HG03575 (cell line): Measurements from ENCODE around the gene CKS2.
"Not testable (repeated sequence)": the region's sequence is repeated elsewhere in the genome, so short reads cannot be mapped to it uniquely, and the experiment has no call there.

Source experiments
- ATAC-seq: cut with Tn5 transposase; IDR thresholded peaks from one replicate; pipeline ENCODE4 v1.9.1; 2021; ENCODE audit not compliant: unreplicated experiment, insufficient number of reproducible peaks, low FRiP score; ENCODE audit errors: extremely low read depth

Gene CKS2

DNA sequence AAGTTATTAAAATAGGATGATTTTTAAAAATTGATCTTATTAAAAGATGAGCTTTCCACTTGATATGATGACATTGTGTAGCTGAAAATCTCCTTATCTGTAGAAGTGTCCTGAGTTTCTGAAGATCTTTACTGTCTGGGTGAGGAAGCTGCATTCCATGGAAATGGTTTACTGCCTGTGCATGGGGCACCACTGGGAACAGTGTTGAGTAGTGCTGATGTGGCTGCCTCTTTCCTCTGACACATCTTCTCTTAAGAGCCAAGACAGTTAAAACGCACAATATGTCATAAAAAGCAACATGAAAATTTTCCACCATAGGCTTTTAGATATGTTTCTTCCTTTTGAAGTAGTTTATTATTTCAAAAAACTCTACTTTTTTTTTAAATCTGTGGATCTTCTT lies 32.0 kb downstream of the CKS2 start:
- no peak for ATAC-seq

DNA sequence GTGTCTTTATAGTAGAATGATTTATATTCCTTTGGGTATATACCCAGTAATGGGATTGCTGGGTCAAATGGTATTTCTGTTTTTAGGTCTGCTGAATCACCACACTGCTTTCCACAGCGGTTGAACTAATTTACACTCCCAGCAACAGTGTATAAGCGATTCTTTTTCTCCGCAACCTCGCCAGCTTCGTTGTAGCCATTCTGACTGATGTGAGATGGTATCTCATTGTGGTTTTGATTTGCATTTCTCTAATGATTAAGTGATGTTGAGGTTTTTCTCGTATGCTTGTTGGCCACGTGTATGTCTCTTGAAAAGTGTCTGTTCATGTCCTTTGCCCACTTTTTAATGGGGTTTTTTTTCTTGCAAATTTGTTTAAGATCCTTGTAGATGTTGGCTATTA lies 32.8 kb downstream of the CKS2 start:
- not testable (repeated sequence) for ATAC-seq

DNA sequence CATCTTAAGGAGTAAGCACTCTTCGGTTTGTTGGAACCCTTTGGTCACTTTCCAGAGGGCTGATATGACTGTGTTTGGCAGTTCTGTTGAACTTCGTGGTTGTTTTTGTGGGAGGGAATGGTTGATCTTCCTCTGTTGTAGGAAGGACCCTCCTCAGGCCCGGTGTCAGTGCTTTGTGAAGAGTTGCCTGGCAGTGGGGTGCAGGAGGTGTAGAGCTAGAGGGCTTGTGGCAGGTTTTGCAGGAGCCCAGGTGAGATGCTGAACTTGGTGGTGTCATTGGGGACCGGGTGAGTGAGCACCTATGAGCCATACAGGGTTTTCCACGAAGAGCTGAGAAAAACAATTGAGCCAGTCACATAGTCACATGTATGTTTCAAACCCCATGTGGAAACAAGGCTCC lies 34.5 kb downstream of the CKS2 start:
- ATAC-seq, result no peak

DNA sequence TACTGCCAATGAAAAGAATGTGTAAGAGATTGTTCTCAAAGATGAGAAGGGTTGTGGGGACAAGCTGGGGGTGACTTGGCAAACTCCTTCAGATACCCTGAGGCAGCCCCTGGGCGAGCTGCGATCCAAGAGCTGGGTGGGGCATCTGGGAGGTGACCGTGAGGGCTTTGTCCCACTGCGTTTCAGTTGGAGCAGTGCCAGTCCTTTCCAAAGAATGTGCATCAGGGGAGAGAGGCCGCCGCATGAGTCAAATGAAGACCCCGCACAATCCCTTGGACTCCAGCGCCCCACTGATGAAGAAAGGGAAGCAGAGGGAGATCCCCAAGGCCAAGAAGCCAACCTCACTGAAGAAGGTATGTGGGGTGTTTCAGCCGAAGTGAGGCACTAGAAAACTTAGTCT lies 35.7 kb downstream of the CKS2 start:
- no peak for ATAC-seq

DNA sequence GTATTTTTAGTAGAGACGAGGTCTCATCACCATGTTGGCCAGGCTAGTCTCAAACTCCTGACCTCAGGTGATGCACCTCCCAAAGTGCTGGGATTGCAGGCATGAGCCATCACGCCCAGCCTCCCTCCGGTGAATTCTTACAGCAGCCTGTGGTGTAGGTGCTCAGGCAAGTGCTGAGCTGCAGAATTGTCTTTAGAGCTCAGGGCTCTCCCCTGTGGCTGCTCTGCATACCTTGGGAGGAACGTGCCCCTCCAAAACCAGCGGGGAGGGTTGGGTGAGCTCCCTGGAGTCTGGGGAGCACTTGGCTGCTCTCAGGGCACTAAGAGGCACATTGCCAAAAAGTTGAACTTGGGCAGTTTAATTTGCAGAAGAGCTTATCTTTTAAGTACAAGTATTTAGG lies 36.7 kb downstream of the CKS2 start:
- no peak for ATAC-seq

DNA sequence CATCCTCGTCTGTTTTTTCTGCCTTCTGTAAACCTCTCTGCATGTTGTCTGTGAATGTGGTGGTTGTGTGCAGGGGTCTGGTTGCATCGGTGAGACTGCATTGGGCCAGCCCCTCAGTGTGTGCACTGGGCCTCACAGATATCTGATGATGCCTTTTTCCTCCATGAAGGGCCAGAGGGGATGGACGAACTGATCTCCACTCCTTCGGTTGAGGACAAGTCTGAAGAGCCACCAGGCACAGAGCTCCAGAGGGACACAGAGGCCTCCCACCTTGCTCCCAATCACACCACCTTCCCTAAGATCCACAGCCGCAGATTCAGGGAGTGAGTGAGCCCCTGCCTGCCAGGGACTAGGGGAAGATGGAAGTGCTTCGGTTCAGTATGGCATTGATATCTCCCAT lies 38.6 kb downstream of the CKS2 start:
- no peak for ATAC-seq

DNA sequence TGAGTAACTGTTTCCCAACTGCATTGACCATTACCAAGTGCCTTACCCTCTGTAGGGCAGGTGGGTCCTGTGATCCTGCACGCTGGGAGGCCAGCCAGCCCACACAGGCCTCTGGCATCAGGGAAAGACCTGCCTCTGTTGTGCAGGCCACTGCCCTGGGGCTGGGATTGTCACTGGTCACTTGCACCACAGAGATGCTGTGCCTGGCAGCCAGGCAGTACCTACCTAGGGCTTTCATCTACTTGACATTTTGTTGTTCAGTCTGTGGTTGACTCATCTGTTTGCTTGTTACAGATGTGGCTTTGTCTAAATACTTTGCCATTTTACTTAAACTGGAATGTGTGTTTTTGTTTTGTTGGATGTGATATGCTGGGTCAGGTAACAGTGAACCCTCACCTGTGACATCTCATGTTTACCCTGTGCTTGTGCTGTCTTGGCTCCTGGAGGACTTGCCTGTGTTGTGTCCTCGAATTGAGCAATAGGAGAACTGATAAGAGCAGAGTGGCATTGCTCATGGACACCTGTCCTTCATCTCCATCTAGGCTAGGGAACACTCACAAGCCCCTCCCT lies 40.1 kb downstream of the CKS2 start:
- ATAC-seq, result no peak

DNA sequence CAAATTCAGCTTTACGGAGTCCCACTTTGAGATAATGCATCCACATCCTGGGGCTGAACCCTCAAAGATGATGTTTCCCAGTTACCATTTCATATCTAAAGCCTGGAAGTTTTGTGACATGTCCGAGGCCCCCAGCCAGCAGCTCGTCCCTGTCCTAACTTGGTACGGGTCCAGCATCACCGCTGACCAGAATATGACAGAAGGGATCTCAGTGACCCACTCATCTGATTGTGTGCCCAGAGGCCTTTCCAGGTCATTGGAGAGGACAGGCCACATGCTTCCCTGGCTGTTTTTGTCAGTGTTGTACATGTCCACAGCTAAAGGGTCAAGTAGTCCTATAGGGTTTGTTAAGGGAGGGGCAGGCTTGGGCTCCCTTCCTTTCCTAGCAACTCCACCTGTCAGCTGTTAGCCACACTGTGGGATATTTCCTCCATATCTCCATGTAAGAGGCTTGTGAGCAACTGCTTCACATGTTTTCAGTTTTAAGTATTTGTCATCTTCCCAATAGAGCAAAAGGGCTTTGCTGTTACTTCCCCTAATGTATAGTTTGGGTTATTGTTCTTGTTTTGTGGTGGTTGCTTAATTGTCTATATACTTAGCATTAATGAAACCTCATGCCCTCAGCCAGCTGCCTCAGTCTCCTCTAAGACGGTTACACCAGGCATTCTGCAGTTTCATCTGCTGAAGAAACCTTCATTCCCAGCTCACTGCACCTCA lies 40.7 kb downstream of the CKS2 start:
- ATAC-seq, result no peak

DNA sequence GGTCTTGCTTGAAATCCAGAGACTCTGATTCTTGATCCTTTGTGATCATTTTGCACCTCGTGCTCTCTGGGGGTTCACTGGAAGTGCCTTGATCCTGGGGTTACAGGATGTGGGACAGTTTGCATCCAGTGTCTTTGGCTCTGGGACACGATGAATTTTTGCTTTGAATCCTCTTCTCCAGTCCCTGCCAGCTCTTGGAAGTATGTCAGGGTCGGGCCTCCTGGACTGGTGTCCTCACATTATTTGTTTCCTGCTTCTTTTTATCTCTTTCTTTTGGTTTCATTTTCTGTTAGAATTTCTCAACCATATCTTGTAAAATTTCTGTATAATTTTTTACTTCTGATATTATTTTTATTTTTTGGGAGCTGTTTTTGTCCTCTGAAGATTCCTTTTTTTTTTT lies 41.5 kb downstream of the CKS2 start:
- no peak for ATAC-seq

DNA sequence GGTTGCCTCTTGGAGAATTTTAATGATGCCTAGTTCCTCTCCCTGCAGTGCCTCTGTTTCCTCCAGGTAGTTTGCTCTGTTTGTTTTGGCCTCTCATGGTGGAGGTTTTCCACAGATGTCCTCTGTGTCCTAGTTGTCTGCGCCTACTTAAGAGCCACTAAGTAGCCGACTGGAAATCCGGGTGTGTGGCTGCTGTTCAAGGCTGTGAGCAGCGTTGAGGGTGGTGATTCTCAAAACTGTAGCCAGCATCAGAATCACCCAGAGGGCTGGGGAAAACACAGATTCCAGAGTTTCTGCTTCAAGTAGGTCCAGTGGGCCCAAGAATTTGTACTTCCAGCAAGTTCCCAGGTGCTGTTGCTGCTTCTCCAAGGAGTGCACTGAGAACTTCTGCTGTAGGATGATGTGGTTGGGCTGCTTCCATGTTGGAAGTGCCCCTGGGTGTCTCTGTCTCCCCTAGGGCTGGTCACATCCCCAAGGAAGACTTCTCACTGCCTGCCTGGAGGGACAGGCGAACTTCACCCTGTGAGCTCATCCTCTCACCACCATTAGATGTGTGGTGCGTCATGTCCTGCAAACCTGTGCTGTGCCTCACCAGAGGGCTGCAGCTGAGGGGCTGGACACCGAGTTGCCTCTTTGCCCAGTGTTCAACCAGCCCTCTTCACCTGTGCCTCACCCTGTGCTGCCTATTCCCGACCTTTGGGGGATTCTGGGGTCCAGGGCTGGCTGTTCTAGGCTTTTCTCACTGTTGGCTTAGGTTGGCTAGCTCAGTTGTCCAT lies 42.1 kb downstream of the CKS2 start:
- ATAC-seq, result no peak

DNA sequence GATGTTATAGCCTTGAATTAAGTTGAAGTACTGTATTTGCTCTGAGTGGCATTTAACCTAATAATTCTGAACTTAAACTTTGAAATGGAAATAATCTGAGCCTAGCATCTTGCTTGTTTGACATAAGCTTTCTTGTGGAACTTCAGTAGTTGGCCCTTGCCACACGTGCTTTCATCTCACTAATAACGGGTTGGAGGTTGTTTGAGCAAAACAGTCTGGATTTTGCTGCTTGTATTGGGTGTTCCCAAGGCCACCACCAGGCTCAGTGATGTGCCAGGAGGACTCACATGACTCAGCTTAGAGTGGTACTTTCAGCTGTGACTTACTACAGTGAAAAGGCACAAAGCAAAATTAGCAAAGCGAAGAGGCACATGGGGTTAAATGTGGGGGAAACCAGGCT lies 43.0 kb downstream of the CKS2 start:
- no peak for ATAC-seq

DNA sequence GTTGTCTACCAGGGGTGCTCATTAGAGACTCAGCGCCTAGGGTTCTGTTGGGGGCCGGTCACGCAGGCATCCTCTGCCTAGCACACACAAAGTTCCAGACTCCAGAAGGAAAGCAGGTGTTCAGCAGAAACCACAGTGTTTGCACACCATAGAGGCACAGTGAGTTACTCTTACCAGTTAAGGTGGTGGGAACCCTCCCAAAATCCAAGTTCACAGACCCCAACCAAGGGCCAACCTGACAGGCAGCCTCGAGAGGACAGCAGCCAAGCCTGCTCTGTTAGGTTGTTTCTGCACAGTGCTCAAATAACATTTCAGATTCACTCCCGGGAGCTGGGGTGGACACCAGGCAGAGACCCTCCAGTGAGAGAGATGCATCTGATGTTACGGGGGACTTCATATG lies 43.5 kb downstream of the CKS2 start:
- no peak for ATAC-seq

DNA sequence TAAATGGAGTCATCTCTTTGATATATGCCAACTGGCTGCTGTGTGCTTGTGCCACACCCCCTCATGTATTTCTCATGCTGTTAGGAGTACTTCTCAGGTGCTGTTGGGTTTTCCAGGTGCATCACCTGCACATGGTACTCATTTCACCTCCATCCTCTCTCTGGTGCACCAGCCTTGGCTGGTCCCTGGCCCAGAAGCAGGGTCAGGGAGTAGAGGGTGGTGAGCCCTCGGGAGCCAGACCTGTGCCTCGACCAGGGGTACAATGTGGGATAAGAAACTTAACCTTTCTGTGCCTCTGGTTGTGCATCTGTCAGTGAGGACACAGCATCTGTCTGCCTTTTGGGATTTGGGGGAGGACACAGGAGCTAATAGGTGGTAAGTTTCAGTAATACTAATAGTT lies 45.8 kb downstream of the CKS2 start:
- ATAC-seq, result no peak

DNA sequence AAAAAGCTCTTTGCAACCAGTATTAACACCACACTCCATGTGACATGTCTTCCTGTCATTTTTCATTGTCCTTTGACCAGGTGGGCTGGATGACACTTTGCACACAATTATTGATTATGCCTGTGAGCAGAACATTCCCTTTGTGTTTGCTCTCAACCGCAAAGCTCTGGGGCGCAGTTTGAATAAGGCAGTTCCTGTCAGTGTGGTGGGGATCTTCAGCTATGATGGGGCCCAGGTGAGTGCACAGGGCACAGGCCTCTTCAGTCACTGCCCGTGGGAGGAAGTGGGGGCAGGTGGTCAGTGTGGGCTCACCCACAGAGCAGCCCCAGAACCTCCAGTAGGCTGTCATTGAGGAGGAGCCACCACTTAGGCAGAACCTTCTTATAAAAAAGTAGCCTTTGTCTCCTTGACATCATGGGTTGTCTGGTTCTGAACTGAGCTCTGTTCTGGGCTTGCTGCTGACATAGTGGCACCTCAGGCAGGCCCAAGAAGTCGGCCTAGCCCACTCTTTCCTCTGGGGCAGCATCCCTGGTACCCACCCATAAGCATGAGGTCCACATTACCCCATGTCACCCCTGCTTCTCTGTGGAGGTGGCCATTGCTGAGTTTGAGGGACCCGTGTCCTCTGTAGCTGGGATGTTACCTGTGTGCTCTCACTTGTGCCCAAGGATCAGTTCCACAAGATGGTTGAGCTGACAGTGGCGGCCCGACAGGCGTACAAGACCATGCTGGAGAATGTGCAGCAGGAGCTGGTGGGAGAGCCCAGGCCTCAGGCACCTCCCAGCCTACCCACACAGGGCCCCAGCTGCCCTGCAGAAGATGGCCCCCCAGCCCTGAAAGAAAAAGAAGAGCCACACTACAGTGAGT lies 46.6 kb downstream of the CKS2 start:
- no peak for ATAC-seq

DNA sequence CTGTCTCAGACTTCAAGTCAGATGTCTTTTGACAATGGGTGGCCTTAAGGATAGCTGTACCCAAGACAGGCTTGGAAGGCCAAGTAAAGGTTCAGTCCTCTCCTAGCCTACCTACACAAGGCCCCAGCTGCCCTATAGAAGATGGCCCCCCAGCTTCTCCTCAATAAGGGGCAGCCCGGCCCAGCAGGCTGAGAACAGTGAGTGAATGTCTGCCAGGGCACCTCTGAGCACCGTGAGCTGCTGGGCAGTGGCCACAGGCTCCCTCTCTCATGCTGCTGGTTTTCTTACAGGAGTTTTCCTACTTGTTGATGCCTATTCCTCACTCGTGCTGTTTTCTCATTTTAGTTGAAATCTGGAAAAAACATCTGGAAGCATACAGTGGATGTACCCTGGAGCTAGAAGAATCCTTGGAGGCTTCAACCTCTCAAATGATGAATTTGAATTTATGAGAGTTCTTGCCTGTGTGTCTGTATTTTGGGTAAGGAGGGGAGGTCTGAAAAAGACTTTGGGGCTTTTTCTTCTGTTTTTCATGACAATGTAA lies 47.5 kb downstream of the CKS2 start:
- ATAC-seq, result no peak

DNA sequence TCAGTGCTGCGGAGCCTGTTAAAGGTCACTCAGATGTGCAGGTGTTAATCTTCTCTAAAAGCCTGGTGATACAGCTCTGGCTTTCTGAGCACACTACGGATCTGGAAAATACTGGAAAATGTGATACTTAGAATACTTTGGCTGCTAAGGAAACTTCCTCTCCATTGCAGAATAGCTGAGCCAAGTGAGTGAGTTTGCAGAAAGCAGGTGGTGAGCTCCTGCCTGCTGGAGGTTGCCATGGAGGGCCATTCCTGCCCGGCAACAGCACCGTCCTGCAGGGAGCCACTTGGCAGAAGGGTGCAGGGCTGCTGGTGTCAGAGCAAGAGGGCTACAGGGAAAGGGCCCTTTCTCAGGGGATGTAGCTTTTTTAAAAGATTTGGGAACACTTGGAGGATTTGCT lies 48.0 kb downstream of the CKS2 start:
- ATAC-seq, result no peak

DNA sequence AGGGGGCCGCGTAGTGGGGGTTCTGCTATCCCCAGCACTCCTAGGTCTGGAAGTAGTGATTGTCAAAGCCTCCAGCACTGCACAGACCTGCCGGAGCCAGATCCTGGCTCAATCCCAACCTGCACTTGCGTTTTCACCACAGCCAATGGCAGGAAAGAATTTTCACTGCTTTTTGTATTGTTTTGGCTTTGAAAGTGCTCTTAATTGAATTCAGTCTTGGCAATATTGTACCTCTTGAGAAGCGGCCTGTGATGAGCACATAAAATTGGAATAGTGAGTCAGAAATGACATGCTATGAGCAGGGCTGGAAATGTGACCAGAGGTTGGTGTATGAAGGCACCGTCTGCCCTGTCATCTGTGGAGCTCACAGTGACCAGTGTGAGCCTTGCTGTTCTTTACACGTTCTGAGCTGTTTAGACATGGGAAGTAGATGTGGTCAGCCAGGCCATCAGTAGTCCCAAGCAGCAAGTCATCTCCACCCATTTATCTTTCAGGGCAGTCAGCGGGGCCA lies 48.8 kb downstream of the CKS2 start:
- ATAC-seq, result no peak

DNA sequence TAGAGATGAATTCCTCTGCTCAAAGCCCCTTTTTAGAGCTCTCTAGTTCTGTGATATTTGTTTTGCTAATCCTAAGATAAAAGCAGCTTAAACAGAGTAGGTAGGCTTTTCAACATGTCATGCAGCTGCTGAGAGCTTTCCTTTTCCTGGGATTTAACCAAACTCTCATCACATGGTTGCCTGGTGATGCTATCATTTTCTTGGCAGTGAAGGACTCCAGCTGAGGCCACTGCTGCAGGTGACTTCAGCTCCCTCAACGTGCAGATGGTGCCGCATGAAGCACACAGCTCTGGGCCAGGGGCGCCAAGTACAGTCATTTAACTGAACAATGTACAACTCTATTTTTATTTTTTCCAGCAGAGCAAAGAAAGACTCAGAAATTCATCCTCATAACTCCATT lies 49.5 kb downstream of the CKS2 start:
- ATAC-seq, result no peak

DNA sequence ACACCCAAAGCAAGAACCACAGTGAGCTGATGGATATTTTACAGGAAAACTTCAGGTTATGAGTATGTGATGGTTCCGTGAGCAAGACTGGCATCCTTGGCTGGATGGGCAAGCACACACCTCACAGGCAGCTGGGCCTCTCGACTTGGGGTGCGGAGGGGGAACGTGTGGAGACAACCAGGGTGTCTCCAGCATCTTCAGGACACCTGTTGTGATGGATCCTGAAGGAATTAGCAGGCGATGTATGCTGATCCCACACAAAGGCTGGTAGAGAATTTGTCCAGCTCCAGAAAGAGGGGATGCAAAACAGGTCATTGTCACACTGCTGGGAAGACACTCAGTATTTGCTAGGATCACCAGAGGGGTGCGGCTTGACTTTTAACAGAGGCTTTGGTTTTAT lies 50.0 kb downstream of the CKS2 start:
- ATAC-seq, result no peak
